Activated CD8-positive, alpha-beta memory T cell treated with anti-CD3 and anti-CD28 coated beads for 48 hours (primary cell): ENCODE data around the gene CAMSAP1.

ENCODE experiments used
- DNase-seq, 3 experiments: peaks; one replicate each; pipeline ENCODE4 v3.0.0-alpha.2; 2020; ENCODE audit warnings: low read depth in 2 of 3, low spot score in 2 of 3

Gene CAMSAP1

DNA sequence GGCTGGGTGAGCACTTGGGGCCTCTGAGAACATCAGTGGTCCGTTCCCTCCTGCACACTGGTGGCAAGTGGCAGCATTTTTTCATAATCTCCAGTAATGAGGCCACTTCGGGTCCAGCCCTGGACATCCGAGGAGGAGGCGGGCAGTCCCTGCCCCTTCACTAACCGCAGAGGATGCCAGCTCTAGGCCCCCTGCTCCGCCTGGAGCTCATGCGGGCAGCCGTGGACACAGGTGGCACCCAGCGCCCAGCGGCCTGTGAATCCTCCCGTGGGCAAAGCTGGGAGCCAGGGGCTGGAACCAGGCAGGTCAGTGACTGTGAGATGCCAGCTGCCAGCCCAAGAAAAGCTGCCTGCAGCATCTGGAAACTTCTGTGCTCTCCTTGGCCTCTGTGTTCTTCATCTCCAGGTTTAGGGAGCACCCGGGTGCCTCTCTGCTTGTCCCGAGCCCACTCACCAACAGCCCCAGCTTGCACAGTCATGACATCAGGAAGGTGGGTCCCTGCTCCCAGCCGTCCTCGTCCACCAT is 112.9 kb downstream of the CAMSAP1 start:
- no peak for DNase-seq

DNA sequence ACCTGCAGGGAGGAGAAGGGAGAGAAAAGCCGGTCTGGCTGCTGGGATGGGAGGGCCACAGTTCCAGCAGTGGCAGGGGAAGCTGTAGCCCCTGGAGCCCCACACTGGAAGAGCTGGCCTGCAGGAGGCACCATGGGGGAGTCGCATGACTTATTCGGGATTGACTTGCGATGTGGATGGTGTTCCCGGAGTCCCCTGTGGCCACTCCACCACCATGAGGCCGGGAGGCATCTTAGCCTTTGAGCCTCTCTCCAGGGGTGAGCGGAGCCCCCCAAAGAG is 113.3 kb downstream of the CAMSAP1 start:
- no peak for DNase-seq

DNA sequence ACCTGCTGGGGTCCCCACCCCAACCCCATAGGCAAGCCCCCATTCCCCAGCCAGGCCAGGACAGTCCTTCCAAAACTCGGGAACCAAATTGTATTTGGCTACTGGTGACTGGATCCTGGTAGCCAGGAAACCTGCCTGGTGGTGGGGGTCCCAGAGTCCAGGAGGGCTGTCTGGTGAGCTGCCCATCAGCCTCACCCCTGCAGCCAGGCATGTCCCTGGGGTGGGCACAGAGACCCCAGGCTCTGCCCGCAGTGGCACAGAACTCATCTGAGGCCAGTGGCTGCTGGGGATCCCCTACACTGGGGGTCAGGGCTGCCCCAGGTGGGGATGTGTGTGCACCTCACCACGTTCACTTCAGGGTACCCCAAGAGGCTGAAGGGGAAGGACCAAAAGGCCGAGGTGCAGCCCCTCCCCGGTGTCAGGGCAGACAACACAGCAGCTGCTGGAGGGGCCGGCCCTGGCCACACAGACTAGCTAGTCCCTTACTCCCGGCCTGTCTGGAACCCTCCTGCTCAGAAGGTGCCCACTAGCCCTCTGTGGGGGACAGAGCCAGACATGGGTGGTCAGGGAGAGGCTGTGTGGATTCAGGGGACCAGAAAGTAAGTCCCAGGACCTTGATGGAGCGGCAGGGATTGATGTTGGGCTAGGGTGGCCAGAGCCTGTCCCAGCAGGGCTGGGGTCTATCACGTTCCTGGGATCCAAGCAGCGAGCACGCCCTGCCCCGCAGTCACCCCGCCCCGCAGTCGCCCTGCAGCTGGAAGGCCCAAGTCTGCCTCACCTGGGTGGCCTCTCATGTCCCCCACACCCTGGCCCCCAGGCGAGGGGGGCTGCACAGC is 113.9 kb downstream of the CAMSAP1 start:
- DNase-seq: no peak

DNA sequence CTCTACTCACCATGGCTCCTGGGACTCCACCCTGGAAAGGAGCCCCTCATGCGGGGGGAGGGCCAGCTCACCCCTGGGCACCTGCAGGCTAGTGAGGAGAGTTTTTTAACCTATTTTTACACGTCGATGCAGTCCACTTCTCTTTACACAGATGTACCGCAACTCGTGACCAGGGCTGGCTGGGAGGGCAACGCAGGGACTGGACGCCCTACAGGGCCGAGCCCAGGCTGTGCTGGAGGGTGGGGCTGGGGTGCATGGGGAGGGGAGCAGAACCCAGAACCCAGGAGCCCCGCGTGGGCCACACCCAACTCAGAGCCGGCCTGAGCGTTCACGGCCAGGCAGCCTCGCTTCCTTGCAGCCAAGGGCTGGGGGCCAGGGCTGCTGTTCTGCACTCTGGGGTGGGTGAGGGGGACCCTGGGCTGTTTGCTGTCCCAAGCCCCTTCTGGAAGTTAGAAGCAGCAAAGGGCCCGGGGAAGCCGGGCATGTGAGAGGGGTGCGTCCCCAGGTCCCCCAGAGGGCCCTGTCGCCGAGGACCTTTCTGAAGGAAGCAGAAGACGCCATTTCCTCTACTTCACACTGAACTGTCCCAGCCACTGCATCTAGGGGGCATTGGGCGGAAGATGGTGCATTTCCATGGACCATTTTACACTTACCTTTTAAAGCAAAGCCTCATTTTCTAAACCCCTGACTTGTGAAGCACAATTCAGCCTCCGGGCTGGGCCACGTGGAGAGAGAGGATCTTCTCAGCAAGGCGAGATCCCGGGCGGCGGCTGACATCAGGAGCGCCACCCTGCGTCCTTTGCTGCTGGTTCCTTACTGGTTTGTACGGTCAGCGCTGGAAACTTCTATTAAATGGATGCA is 114.8 kb downstream of the CAMSAP1 start:
- DNase-seq: no peak

DNA sequence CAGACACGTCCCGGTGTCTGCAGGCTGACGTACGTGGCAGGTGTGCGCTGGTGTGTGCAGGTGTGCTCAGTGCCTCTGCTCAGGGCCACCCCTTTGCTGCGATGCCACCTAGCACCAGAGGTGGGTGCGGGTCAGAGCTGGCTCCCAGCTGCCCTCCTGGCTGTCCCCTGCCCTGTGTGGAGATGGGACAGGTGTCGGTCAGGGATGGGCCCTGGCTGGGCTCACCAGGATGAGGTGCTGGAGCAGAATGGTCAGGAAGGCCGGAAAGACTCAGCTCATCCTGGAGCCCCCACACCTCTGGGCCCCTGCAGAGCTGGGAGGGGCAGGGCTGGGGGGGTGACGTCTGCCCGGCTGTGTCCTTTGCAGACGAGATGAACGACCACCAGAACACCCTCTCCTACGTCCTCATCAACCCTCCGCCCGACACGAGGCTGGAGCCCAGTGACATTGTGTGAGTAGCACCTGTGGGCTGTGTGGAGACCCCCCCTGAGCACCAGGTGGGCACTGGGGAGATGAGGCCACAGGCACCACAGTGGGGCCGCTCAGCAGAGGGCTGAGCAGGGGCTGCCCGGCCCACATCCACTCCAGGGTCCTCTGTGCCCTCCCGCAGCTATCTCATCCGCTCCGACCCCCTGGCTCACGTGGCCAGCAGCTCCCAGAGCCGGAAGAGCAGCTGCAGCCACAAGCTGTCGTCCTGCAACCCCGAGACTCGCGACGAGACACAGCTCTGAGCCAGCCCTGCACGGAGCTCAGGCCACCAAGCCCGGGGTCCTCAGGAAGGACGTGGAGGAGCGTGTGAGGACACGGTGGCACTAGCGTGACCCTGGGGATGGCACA is 115.7 kb downstream of the CAMSAP1 start:
- DNase-seq: no peak

DNA sequence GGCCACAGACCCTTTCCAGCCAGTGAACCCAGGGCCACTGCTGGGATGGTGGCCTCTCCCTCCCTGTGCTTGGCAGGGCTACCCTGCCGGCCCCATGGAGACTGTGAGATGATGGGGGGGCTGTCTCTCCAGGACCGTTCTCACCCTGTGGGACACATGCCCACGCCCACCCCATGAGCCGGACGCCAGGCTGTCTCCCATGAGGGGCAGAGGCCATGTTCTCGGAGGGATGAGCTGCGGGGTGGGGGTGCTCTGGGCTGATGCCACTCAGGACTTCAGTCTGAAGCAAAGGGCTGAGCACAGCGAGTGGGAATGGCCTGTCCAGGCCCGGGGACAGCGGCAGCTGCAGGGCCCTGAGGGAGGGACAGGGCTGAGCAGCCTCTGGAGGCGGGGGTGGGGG is 116.5 kb downstream of the CAMSAP1 start:
- no peak for DNase-seq

DNA sequence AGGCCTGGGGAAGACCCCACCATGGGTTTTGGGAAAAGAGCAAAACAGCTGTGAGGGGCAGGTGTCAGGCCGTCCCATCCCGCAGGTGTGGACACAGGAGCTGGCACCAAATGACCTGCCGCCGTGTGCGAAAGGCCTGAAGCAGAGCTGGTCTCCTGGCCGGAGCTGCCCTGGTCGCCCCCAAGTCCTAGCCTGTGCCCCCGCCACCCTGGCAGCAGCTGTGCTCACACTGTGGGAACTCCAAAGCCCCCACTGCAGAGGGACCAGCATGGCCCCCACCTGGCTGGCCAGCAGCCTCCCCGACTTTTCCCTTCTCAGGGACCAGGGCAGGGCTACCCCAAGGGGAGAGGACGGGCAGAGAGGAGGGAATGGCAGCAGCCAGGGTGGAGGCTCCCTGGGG is 117.0 kb downstream of the CAMSAP1 start:
- DNase-seq: no peak

DNA sequence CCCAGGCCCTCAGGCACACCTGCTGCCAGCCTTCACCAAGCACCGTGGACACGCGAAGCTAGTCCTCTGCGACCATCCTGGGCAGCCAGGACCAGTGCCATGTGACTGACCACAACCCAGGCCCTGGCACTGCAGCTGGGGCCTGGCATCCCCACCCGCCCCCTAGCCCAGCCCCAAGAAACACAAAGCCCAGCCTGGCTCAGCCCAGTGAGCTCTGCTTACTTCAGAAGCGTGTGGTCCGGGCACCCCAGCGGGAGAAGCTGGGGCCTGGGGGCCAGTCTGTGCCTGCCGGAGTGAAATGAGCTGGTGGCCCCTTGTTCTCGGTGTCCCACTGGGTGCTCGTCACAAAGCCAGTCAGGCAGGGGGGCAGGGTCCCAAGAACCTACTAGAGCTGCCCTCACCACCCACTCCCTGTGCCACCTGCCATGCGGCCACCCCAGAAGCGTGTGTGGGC is 117.5 kb downstream of the CAMSAP1 start:
- no peak for DNase-seq

DNA sequence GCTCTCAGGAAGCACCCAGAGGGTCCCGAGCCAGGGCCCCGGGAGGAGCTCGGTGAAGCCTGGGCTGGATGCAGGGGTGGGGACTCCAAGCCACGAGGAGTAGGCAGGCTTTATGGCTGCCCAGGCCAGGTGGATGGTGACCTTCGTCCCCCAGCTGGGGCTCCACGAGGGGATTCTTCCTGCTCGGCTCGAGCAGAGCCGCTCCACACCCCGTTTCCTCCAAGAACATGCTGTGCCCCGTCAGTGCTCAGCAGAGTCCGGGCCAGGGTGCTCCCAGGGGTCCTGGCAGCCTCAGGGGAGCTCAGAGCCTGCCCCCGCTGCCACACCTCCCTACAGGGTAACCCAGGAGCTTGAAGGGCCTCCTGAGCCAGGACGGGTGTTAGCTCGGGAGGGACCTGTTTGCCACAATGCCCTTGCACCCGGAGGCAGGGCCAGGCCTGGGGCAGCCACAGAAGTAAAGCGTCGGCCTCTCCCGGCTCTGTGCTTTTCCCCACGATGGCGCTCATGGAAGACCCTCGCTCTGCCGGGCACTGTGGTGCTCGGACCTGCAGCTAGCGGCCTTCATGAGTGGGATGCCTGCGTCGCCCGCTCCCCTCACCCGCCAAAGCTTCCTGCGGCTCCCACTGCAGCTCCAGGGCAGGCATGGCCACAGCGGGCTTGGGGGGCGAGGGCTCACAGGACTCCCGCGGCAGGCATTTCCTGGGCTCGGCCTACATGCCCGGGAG is 118.6 kb downstream of the CAMSAP1 start:
- no peak for DNase-seq

DNA sequence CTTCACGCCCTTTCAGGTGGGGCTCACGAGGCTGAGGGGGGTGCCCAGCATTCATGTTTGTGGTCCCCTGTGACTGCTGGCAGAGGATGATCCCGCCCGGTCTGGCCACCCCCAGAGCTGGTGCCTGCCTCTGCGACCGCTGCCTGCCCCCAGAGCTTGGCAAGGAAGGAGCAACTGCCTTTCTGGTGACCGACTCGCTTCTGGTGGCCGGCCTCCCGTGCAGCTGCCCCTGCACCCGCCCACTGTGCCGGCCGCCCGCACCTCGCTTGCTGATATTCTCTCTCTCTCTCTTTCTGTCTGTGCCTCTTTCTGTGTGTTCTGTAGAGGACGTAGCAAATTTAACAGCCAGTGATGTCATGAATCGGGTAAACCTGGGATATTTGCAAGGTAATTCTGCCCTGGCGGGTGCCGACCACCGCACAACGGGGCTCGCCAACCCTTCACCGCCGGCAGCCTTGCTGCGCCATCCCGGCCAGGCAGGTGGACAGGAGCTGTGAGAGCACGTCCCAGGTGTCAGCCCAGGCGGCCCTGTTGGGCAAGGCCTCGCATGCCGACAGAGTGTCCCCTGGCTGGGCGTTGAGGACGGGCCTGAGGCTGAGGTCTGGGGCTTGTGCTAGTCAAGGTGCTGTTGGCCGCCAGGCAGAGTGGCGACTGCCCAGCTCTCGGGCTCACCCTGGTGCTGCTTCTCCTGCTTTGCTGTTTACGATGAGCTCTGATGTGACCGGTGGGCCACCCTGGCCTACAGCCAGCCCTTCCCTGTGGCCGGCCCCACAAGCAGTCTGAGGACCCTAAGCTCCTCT is 119.4 kb downstream of the CAMSAP1 start:
- DNase-seq: no peak

DNA sequence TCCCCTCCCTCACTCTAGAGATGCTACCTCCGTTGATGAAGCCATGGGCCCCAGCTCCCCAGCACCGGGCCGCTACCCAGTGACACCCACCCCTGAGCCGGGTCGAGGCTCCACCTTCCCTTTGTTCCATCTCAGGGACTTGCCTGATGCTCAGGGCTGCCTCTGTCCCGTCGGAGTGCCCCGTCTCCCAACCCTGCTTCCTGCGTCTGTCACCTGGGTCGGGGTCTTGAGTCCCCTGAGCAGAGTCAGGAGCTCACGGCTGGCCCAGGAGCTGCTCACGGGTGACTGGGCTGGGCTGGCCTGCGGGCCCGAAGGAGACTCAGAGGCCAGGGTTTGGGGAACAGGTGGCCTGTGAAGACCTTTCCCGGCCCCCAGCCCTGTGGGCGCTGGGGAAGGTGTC is 120.0 kb downstream of the CAMSAP1 start:
- DNase-seq: no peak

DNA sequence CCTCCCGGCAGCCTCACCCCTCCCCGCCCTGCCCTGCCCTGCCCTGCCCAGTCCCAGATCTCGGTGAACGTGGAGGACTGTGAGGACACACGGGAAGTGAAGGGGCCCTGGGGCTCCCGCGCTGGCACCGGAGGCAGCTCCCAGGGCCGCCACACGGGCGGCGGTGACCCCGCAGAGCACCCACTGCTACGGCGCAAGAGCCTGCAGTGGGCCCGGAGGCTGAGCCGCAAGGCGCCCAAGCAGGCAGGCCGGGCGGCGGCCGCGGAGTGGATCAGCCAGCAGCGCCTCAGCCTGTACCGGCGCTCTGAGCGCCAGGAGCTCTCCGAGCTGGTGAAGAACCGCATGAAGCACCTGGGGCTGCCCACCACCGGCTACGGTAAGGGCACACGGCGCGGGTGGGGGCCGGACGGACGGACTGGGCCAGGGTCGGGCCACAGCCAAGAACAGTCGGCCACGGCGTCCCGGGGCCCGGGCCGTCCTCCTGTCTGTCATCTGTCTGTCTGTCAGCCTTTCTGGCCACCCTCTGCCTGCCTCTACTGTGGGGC is 121.1 kb downstream of the CAMSAP1 start:
- no peak for DNase-seq

DNA sequence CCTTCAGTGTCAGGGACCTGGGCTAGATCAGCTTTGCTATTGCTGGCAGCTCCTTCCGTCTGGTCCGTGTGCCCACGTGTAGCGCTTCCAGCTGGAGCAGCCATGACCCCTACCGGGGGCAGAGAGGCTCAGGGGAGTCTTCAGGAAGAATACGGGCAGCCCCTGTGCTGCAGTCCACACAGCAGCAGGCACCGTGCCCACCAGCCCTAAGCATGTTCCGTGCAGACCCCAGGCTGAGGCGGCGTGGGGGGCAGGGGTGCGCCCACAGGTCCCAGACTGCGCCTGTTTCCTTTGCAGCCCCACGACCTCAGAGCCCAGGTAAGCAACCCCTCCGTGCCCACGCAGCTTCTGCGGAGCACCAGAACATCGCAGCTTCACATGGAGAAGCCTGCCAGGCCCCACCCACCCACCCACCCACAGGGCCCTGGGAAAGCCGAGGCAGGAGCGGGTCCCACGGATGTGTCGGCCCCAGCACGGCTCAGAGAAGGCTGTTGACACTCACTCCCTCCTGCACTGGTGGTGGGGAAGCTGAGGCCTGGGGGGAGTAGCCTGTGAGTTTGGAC is 122.3 kb downstream of the CAMSAP1 start:
- no peak for DNase-seq

DNA sequence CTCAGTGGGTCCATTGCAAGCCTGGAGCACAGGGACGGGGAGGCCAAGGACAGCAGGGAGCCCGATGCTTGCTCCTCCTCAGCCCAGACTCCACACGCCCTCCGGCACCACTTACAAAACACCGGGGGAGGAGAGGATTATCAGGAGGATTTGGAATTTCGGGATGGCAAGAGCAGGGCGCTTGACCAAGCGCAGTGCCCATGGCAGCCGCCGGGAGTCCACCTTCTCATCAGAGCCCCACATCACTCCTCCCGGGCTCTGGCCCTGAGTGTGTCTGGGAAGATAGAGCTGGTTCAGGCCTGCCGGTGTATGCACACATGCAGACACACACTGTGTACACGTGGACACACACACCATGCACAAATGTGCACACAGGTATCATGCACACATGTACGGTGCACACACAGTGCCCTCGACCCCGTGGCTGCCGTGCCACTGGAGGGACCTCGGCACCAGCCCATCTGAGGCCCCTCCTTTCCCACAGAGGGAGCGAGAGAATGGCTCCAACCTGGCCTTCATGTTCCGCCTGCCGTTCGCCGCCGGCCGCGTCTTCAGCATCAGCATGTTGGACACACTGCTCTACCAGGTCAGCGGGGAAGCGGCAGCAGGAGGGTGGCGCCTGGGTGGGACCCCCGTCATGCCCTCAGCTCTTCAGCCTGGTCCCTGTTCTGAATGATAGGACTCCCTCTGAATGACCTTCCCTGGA is 123.7 kb downstream of the CAMSAP1 start:
- DNase-seq: no peak

DNA sequence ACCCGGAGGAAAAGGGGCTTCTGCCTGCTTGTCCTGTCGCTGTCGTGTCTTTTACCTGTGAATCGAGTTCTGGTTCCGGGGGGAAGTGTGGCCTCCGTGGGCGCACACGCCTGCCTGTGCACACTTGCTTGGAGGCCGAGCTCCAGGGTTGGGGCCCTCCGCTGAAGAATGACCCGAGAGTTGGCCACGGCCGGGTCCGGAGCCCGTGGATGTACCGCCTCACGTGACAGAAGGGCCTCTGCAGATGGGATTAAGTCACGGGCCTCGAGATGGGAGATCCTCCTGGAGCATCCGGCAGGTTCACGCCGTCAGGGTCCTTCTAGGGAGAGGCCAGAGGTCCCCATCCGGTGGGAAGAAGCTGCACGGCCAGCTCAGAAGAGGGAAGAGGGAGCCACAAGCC is 124.4 kb downstream of the CAMSAP1 start:
- DNase-seq: no peak

DNA sequence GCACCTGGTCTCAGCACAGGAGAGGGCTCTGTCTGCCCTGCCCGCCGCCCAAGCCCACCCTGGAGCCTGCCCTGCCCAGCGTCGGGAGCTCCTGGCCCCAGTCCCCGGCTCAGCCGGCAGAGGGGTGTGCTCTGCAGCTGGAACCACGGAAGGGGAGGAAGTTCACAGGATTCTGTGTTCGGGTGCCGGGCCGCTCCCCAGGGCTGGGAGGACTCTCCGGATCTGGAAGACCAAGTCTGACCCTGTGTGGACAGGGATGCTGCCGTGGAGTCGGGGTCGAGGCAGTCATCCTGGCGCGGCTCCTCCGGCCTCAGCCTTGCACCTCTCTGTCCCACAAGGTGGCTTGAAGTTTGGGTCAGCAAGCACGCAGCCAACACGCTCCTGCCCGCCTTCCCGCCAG is 126.7 kb downstream of the CAMSAP1 start:
- no peak for DNase-seq

DNA sequence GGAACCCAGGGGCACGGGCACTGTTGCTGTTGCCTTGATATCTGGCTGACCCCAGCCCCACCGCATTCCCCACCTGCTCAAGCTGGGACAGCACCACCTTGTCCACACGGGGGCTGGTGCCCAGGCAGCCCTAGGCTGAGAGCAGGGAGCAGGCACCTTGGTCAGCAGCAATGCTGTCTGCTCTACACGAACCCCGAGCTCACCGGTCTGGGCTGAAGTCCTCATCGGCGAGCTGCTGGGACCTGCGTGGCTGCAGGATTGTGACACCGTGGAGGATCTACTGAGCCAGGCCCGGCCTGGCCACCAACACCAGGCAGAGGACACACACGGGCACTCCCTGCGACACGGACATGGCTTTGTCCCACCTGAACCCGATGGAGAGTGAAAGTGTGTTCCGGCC is 127.3 kb downstream of the CAMSAP1 start:
- DNase-seq: no peak

DNA sequence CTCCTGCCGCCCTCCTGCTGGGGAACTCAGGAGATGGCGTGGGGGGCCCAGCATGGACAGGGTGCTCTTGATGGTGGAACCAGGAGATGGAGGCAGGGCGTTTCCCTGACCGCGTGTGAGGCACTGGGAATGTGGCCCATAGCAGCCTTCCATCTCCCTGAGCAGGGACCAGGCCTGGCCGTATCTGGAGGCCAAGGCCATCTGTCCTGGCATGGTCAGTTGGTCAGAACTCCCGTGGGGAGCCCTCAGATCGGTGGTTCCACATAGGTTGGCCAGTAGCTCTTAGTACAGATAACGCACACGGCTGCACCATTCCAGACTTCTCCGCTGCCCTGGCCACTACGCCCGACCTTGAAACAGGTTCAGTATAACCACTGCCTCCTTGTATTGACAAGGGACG is 127.8 kb downstream of the CAMSAP1 start:
- DNase-seq: no peak

DNA sequence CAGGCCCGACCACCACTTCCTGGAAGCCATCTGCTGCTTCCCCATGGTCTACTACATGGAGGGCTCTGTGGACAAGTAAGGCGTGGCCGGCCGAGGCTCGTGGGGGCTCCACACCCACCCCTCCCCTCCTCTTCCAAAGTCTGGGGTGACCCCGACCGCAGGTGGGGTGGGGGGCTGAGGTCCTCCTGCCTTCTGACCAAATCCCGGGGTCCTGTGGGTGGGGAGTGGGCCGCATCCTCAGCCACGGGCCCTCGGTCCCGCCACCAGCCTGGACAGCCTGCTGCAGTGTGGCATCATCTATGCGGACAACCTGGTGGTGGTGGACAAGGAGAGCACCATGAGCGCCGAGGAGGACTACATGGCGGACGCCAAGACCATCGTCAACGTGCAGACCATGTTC is 128.9 kb downstream of the CAMSAP1 start:
- no peak for DNase-seq
